Posterior cingulate gyrus (tissue), 11 donors: Measurements from ENCODE around the gene ASTN2.

Source experiments
- DNase-seq, 10 donors: peaks; one replicate each; pipeline versions ENCODE4 v3.0.0 to v3.0.0-alpha.2; 2020 to 2021; ENCODE audit warnings: mixed read lengths in 3 of 10
- intact Hi-C: fragments of 100-400 bp; cut with DNase I; formaldehyde crosslinking; loops from one replicate; pipeline ENCODE4 v1.15.1; 2023

Gene ASTN2

GRCh38 chr9:117374076-117374725 lies 40.7 kb downstream of the ASTN2 start:
- intact Hi-C loops = no loop called here
- no peak for DNase-seq

- intact Hi-C loops = no loop called here
- no peak for DNase-seq
Observed at GRCh38 chr9:117368684-117369230, 46.1 kb downstream of the ASTN2 start.

GRCh38 chr9:117365438-117365837 lies 49.4 kb downstream of the ASTN2 start:
- intact Hi-C loops = no loop called here
- no peak for DNase-seq

- intact Hi-C loops = no loop called here
- DNase-seq = no peak
Observed at GRCh38 chr9:117363006-117363405, 51.9 kb downstream of the ASTN2 start.

- no peak for DNase-seq
- intact Hi-C loops = no loop called here
Observed at GRCh38 chr9:117359910-117360309, 54.9 kb downstream of the ASTN2 start.

- DNase-seq = peak in 6 of 10 donors; percentile 14 to 81 (median 48)
- intact Hi-C loops = no loop called here
Observed at GRCh38 chr9:117355542-117355941, 59.3 kb downstream of the ASTN2 start.

GRCh38 chr9:117354997-117355396 lies 59.9 kb downstream of the ASTN2 start:
- intact Hi-C loops = no loop called here
- DNase-seq = no peak

- DNase-seq = no peak
- intact Hi-C loops = no loop called here
Observed at GRCh38 chr9:117354244-117354847, 60.5 kb downstream of the ASTN2 start.

GRCh38 chr9:117344892-117345660 lies 69.8 kb downstream of the ASTN2 start:
- intact Hi-C loops = no loop called here
- DNase-seq = no peak

- intact Hi-C loops = no loop called here
Observed at GRCh38 chr9:117343427-117343826, 71.4 kb downstream of the ASTN2 start.

GRCh38 chr9:117341151-117341550 lies 73.7 kb downstream of the ASTN2 start:
- intact Hi-C loops = no loop called here
- DNase-seq = no peak

More at GRCh38 chr9:117343427-117343826, 71.4 kb downstream of the ASTN2 start:
- no peak for DNase-seq

GRCh38 chr9:117340422-117340821 lies 74.4 kb downstream of the ASTN2 start:
- no peak for DNase-seq
- intact Hi-C loops = no loop called here

GRCh38 chr9:117335837-117336433 lies 78.9 kb downstream of the ASTN2 start:
- intact Hi-C loops = no loop called here
- DNase-seq = no peak

- intact Hi-C loops = no loop called here
- DNase-seq = no peak
Observed at GRCh38 chr9:117334101-117334500, 80.8 kb downstream of the ASTN2 start.

- DNase-seq = peak in 1 of 10 donors; percentile 21
- intact Hi-C loops = no loop called here
Observed at GRCh38 chr9:117325831-117326230, 89.0 kb downstream of the ASTN2 start.

GRCh38 chr9:117325110-117325731 lies 89.6 kb downstream of the ASTN2 start:
- intact Hi-C loops = no loop called here
- DNase-seq = no peak

GRCh38 chr9:117323390-117323789 lies 91.5 kb downstream of the ASTN2 start:
- DNase-seq = peak in 1 of 10 donors; percentile 12
- intact Hi-C loops = no loop called here

GRCh38 chr9:117317192-117317591 lies 97.7 kb downstream of the ASTN2 start:
- no peak for DNase-seq
- intact Hi-C loops = no loop called here

- intact Hi-C loops = no loop called here
Observed at GRCh38 chr9:117315236-117315635, 99.6 kb downstream of the ASTN2 start.

GRCh38 chr9:117313989-117314388 lies 100.9 kb downstream of the ASTN2 start:
- DNase-seq = no peak
- intact Hi-C loops = no loop called here

More at GRCh38 chr9:117315236-117315635, 99.6 kb downstream of the ASTN2 start:
- DNase-seq = peak in 8 of 10 donors; percentile 17 to 84 (median 42)
